GM23338 (cell line): Measurements from ENCODE around the gene GRPR.

Source experiments
- CREB1 ChIP-seq: fragments of 250-450 bp; sonication (Bioruptor Pico); IDR thresholded peaks from 2 replicates; pipeline ENCODE4 v1.5.0; 2020; ENCODE audit warnings: low read depth, mild to moderate bottlenecking, moderate library complexity
- CTCF ChIP-seq, 2 experiments: fragments of 200-600 bp in 1 of 2; sonication (generic) in 1 of 2; conservative IDR thresholded peaks; 2 replicates each; pipeline versions ENCODE4 v1.5.1 to v1.6.1; 2016 to 2017; ENCODE audit warnings: antibody characterized with exemption in 2 of 2, low read depth in 2 of 2, mild to moderate bottlenecking in 2 of 2, moderate library complexity in 1 of 2
- EZH2 ChIP-seq: fragments of 200-600 bp; sonication (generic); IDR thresholded peaks from one replicate; pipeline ENCODE4 v1.8.0; 2017; ENCODE audit warnings: antibody characterized with exemption, mild to moderate bottlenecking, low read depth; ENCODE audit not compliant: unreplicated experiment

GRCh38 chrX:16134936-16135335 lies 11.6 kb downstream of the GRPR start:
- TF ChIP-seq CTCF (conservative IDR thresholded peaks at IDR 0.05; ENCODE audit: low read depth in 2 of 2) (no peak), CREB1 (CRISPR knock-in tag) (no peak), EZH2 (no peak)
